ENCODE results near the gene RPA3.

Gene RPA3

DNA sequence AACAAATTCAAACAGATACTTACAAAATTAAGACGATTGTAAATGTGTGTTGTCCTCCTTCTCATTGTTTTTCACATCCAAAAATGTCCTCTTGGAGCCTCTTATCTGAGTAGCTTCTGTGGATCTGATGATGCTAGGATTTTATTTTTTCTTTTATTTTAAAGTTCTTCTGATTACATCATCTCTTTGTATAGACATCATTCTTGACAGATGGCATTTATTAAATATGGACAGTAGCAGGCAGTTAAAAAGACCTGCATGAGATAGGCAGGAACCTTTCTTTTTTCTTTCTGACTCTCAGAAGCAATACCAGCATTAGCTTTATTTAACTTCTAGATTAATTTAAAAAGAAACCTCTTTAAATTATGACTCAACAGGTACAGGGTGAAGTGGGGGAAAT, at the start of gene RPA3:
RPA3 (minus strand) TSS at position 116 of the 400 bp plus-strand sequence. CDS start 78,189 bp downstream, outside the sequence.
- H3K9me3 ChIP-seq (ENCODE audit: control insufficient read depth, insufficient read depth, low read depth, low read length): no peaks in the 10 kb centered on the region
- no peak within 1 kb of the TSS for H3K4me3 ChIP-seq (ENCODE audit: low read depth, low read length)
- H3K4me1 ChIP-seq (ENCODE audit: control insufficient read depth, insufficient read depth, low read length): peaks cover 14% of the 10 kb centered on the region
- H3K36me3 ChIP-seq (ENCODE audit: control insufficient read depth in 2 of 2, insufficient read depth in 1 of 2, low read length in 2 of 2): no peaks in the 10 kb centered on the region
- TF ChIP-seq ZSCAN23 (tag by site-specific recombination; IDR thresholded peaks at IDR 0.05) (no peak), ZSCAN30 (tag by site-specific recombination; IDR thresholded peaks at IDR 0.05) (no peak), ZNF664 (tag by site-specific recombination; IDR thresholded peaks at IDR 0.05) (0 out of 2 replicates have a peak, but pooled peaks have one; percentile 30)
- TF ChIP-seq, protein P1, sequence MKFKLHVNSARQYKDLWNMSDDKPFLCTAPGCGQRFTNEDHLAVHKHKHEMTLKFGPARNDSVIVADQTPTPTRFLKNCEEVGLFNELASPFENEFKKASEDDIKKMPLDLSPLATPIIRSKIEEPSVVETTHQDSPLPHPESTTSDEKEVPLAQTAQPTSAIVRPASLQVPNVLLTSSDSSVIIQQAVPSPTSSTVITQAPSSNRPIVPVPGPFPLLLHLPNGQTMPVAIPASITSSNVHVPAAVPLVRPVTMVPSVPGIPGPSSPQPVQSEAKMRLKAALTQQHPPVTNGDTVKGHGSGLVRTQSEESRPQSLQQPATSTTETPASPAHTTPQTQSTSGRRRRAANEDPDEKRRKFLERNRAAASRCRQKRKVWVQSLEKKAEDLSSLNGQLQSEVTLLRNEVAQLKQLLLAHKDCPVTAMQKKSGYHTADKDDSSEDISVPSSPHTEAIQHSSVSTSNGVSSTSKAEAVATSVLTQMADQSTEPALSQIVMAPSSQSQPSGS (tag by site-specific recombination; IDR thresholded peaks at IDR 0.05; ENCODE audit: low read depth): peak; percentile 63
- POLR2A ChIA-PET: no interaction called here
- H3K27ac ChIP-seq (ENCODE audit: extremely low read depth, low read depth, low read length): no peak within 1 kb of the TSS
- CTCF ChIA-PET: interaction anchor here (0.6 to 2.5 kb wide), 4 partner anchors 37 to 578 kb away, joined by 3 to 15 read pairs (median 4); no protein-coding TSS in a partner anchor

DNA sequence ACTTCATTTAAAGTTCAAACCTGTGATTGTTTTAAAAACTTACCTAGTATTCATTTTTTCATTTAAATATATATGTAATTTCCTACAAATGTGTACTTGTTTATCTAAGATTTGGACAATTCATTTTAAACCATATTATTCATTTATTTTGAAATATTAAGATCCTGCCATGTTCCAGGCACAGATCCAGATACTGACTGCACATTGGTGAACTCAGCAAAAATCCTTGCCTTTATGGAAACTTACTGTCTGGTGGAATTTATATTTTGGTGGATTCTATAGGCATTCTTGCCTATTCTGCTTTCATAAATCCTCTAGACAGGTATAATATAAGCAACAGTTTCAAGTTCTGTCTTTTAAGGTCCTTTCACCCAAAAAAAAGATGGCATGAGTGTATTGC, 48.3 kb upstream of the RPA3 start:
- Histone ChIP-seq H3K4me3 (ENCODE audit: low read depth, low read length) (no peak overlapping the region), H3K27ac (ENCODE audit: extremely low read depth, low read depth, low read length) (no peak overlapping the region), H3K4me1 (ENCODE audit: control insufficient read depth, insufficient read depth, low read length) (peaks cover 12% of the 10 kb centered on the region; the same call in 1 of the 2 replicates), H3K9me3 (ENCODE audit: control insufficient read depth, insufficient read depth, low read depth, low read length) (no peaks in the 10 kb centered on the region), H3K36me3 (ENCODE audit: control insufficient read depth in 2 of 2, insufficient read depth in 1 of 2, low read length in 2 of 2) (no peaks in the 10 kb centered on the region)
- CTCF ChIA-PET: interaction anchor here (0.6 to 1.4 kb wide), 3 partner anchors 34 to 424 kb away, joined by 3 to 5 read pairs (median 3); no protein-coding TSS in a partner anchor
- TF ChIP-seq, protein P2, sequence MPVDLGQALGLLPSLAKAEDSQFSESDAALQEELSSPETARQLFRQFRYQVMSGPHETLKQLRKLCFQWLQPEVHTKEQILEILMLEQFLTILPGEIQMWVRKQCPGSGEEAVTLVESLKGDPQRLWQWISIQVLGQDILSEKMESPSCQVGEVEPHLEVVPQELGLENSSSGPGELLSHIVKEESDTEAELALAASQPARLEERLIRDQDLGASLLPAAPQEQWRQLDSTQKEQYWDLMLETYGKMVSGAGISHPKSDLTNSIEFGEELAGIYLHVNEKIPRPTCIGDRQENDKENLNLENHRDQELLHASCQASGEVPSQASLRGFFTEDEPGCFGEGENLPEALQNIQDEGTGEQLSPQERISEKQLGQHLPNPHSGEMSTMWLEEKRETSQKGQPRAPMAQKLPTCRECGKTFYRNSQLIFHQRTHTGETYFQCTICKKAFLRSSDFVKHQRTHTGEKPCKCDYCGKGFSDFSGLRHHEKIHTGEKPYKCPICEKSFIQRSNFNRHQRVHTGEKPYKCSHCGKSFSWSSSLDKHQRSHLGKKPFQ (tag by site-specific recombination; IDR thresholded peaks at IDR 0.05): no peak
- TF ChIP-seq ZNF223 (tag by site-specific recombination; IDR thresholded peaks at IDR 0.05) (no peak), IKZF3 (tag by site-specific recombination; IDR thresholded peaks at IDR 0.05) (no peak), ZNF585B (tag by site-specific recombination; IDR thresholded peaks at IDR 0.05) (no peak), ZNF335 (tag by site-specific recombination; conservative IDR thresholded peaks at IDR 0.05) (no peak), ZNF76 (tag by site-specific recombination; IDR thresholded peaks at IDR 0.05; ENCODE audit: borderline replicate concordance, low read depth) (no peak), KLF7 (tag by site-specific recombination; IDR thresholded peaks at IDR 0.05; ENCODE audit: borderline replicate concordance) (no peak), ZNF146 (tag by site-specific recombination; IDR thresholded peaks at IDR 0.05) (no peak), ZFP41 (tag by site-specific recombination; IDR thresholded peaks at IDR 0.05; ENCODE audit: borderline replicate concordance) (no peak), ZFP69B (tag by site-specific recombination; IDR thresholded peaks at IDR 0.05) (no peak)
- TF ChIP-seq, protein P3, sequence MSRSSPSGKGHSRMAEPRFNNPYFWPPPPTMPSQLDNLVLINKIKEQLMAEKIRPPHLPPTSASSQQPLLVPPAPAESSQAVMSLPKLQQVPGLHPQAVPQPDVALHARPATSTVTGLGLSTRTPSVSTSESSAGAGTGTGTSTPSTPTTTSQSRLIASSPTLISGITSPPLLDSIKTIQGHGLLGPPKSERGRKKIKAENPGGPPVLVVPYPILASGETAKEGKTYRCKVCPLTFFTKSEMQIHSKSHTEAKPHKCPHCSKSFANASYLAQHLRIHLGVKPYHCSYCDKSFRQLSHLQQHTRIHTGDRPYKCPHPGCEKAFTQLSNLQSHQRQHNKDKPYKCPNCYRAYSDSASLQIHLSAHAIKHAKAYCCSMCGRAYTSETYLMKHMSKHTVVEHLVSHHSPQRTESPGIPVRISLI (tag by site-specific recombination; IDR thresholded peaks at IDR 0.05): no peak
- POLR2A ChIA-PET: no interaction called here

DNA sequence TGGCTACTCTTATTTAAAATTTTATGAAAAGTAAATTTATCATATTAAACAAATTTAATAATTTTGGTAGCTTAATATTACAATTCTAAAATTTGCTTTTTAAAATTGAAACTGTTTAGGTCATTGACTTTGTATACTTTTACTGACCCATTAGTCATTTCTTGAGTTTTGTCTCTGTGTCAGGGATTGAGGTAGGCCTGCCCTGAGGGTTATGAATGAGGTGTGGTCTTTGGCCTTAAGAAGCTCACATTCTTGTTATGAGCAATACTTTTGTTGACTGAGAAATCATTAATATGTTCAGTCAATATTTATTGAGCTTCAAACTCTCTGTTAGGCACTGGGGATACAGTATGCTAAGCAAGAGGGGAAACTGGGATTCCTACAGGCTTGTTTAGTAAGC, 47.0 kb upstream of the RPA3 start:
- H3K27ac ChIP-seq (ENCODE audit: extremely low read depth, low read depth, low read length): no peak overlapping the region
- no peak for TF ChIP-seq ZNF37A (tag by site-specific recombination; IDR thresholded peaks at IDR 0.05)
- no peak for TF ChIP-seq ZNF350 (tag by site-specific recombination; IDR thresholded peaks at IDR 0.05)
- TF ChIP-seq, protein P4, sequence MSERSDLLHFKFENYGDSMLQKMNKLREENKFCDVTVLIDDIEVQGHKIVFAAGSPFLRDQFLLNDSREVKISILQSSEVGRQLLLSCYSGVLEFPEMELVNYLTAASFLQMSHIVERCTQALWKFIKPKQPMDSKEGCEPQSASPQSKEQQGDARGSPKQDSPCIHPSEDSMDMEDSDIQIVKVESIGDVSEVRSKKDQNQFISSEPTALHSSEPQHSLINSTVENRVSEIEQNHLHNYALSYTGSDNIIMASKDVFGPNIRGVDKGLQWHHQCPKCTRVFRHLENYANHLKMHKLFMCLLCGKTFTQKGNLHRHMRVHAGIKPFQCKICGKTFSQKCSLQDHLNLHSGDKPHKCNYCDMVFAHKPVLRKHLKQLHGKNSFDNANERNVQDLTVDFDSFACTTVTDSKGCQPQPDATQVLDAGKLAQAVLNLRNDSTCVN (tag by site-specific recombination; optimal IDR thresholded peaks at IDR 0.05): no peak
- TF ChIP-seq, protein P5, sequence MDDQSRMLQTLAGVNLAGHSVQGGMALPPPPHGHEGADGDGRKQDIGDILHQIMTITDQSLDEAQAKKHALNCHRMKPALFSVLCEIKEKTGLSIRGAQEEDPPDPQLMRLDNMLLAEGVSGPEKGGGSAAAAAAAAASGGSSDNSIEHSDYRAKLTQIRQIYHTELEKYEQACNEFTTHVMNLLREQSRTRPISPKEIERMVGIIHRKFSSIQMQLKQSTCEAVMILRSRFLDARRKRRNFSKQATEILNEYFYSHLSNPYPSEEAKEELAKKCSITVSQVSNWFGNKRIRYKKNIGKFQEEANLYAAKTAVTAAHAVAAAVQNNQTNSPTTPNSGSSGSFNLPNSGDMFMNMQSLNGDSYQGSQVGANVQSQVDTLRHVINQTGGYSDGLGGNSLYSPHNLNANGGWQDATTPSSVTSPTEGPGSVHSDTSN (CRISPR knock-in tag; IDR thresholded peaks at IDR 0.05): no peak
- TF ChIP-seq, protein P6, sequence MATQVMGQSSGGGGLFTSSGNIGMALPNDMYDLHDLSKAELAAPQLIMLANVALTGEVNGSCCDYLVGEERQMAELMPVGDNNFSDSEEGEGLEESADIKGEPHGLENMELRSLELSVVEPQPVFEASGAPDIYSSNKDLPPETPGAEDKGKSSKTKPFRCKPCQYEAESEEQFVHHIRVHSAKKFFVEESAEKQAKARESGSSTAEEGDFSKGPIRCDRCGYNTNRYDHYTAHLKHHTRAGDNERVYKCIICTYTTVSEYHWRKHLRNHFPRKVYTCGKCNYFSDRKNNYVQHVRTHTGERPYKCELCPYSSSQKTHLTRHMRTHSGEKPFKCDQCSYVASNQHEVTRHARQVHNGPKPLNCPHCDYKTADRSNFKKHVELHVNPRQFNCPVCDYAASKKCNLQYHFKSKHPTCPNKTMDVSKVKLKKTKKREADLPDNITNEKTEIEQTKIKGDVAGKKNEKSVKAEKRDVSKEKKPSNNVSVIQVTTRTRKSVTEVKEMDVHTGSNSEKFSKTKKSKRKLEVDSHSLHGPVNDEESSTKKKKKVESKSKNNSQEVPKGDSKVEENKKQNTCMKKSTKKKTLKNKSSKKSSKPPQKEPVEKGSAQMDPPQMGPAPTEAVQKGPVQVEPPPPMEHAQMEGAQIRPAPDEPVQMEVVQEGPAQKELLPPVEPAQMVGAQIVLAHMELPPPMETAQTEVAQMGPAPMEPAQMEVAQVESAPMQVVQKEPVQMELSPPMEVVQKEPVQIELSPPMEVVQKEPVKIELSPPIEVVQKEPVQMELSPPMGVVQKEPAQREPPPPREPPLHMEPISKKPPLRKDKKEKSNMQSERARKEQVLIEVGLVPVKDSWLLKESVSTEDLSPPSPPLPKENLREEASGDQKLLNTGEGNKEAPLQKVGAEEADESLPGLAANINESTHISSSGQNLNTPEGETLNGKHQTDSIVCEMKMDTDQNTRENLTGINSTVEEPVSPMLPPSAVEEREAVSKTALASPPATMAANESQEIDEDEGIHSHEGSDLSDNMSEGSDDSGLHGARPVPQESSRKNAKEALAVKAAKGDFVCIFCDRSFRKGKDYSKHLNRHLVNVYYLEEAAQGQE (tag by site-specific recombination; IDR thresholded peaks at IDR 0.05): no peak

More for the DNA sequence above, 47.0 kb upstream of the RPA3 start:
- ChIA-PET POLR2A (interaction anchor here (1.1 kb wide), 1 partner anchor 125 kb away, joined by 3 read pairs; the partner anchor contains the start of gene UMAD1), CTCF (interaction anchor here (0.6 to 2.2 kb wide), 7 partner anchors 22 to 813 kb away, joined by 3 to 13 read pairs (median 3); no protein-coding TSS in a partner anchor)
- no peaks in the 10 kb centered on the region for H3K9me3 ChIP-seq (ENCODE audit: control insufficient read depth, insufficient read depth, low read depth, low read length)
- H3K4me1 ChIP-seq (ENCODE audit: control insufficient read depth, insufficient read depth, low read length): peaks cover 13% of the 10 kb centered on the region; the same call in 1 of the 2 replicates
- no peaks in the 10 kb centered on the region for H3K36me3 ChIP-seq (ENCODE audit: control insufficient read depth in 2 of 2, insufficient read depth in 1 of 2, low read length in 2 of 2)
- no peak overlapping the region for H3K4me3 ChIP-seq (ENCODE audit: low read depth, low read length)

Data from HEK293 (cell line).